HG03064 (cell line): ENCODE measurements around the gene CYB561D1.

Experiments used
- ATAC-seq: cut with Tn5 transposase; IDR thresholded peaks from one replicate; pipeline ENCODE4 v1.9.1; 2021; ENCODE audit warnings: low read depth; ENCODE audit not compliant: unreplicated experiment

Gene CYB561D1

GRCh38 chr1:109527846-109528695 is 34.2 kb downstream of the CYB561D1 start:
- no peak for ATAC-seq

- no peak for ATAC-seq
Observed at GRCh38 chr1:109528712-109529111, 34.8 kb downstream of the CYB561D1 start.

GRCh38 chr1:109529881-109530456 is 36.1 kb downstream of the CYB561D1 start:
- ATAC-seq, result no peak

DNA sequence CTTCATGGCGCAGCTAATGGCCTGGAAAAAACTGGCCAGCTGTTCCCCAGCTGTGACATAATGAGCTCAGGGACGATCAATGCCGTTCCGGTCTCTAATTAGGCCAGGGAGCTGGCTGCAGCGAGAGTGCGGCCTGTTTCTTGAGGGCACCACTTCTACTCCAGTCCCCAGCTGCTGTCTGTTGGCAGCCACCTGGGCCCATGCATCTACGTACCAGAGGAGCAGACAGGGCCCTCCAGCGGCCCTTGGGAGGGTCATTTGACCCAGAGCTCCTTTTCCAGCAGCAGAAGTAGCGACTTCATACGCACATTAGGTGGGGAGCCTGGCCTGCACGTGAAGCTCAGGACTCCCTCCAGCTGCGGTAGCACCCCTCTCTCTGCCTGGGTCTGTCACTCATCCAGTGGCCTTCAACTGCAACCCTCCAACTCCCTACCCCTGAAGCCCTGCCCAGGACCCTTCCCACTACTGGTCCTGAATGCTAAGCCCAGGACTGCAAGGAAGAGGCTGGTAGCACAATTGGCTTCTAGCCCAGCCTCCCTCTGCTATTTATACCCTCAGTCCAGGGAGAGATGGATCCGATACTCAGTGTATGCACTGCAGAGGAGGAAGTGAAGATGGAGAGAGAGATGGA is 36.7 kb downstream of the CYB561D1 start:
- ATAC-seq, result no peak

DNA sequence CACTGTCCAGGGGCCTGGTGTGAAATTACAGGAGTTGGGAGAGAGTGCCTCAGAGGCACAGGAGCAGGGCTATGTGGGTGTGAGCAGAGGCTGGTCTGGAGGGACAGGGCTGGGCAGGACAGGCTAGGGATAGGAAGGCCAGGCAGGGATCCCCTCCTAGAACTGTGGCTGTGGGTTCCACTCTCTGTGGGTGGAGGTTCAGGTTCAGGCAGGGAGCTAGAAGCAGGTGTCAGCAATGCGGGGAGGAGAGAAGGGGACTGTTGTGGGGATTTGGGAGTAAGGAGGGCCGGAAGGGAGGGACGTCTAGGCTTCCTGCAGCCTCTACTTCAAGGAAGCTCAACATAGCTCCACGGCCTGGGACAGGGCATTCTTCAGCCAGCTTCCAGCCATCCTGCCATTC is 37.5 kb downstream of the CYB561D1 start:
- no peak for ATAC-seq

DNA sequence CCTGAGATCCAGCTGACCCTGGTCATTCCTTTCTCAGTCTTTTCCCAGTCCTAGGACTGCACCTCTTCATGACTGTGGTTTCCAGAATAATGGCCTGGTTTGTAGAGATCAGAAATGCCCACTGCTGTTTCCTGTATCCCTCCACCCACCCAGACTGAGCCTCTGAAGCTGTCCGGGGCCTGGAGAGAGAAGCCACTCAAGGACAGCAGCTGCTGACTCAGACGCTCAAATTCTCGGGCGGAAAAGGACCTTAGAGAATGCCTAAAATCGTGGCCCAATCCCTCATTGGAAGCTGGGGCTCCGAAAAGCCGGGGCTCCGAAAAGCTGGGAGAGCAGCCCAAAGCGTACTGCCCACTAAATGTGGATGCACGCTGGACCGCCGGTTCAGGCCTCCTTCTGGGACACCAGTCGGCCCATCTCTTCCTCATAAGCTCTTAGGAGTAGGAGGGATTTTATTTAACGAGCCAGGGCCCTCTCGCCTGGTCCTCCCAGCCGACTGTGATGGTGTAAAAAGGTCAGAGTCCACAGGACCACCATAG is 38.0 kb downstream of the CYB561D1 start:
- no peak for ATAC-seq

- ATAC-seq, result no peak
Observed at GRCh38 chr1:109532365-109533136, 38.7 kb downstream of the CYB561D1 start.

GRCh38 chr1:109534307-109534858 is 40.5 kb downstream of the CYB561D1 start:
- ATAC-seq, result no peak

GRCh38 chr1:109535481-109535880 is 41.6 kb downstream of the CYB561D1 start:
- no peak for ATAC-seq

- ATAC-seq, result no peak
Observed at GRCh38 chr1:109535971-109536491, 42.1 kb downstream of the CYB561D1 start.

- no peak for ATAC-seq
Observed at GRCh38 chr1:109537450-109538178, 43.7 kb downstream of the CYB561D1 start.

- ATAC-seq, result no peak
Observed at GRCh38 chr1:109538827-109539555, 45.1 kb downstream of the CYB561D1 start.

- no peak for ATAC-seq
Observed at GRCh38 chr1:109539676-109540075, 45.8 kb downstream of the CYB561D1 start, which contains the start of gene GPR61. Gene GPR61, plus strand, starts transcription at chr1:109539872. Its CDS starts 3,151 bp downstream, at chr1:109543023.

DNA sequence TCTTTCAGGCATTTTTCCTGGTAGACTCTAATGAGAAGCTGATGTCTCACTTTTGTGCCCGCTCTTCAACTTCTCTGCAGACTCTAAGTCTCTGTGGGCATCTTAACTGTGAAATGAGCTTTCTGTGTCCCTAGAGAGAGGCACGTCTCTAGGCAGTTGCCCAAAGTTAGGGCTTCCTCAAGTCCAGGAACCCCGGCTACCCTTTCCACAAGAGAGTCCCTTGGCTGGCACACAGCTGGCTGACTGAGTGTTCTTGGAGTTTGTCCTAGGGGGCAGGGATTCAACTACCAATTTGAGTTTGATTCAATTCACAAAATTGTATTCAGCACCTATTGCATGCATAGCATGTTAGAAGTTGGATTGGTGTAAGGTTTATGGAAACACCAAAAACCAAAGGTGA is 47.2 kb downstream of the CYB561D1 start:
- no peak for ATAC-seq

DNA sequence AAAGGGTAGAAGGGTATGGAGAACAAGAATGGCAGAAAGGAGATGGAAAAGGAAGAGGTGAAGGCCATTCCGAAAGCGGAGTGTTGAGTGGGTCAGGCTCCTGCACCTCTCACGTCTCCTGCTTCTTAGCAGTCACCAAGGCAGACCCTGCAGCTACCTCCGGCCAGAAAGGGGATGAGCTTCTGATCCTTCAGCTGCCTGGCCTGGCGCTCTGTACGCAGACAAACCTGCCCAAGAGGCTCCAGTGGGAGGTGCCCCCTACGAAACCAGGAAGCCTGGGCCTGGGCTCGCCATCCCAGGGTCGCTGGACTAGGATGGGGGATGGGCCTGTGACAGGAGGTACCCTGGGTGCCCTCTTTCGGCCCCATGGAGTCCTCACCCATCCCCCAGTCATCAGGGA is 48.8 kb downstream of the CYB561D1 start:
- ATAC-seq, result no peak

- ATAC-seq, result no peak
Observed at GRCh38 chr1:109543283-109543987, 49.5 kb downstream of the CYB561D1 start.

DNA sequence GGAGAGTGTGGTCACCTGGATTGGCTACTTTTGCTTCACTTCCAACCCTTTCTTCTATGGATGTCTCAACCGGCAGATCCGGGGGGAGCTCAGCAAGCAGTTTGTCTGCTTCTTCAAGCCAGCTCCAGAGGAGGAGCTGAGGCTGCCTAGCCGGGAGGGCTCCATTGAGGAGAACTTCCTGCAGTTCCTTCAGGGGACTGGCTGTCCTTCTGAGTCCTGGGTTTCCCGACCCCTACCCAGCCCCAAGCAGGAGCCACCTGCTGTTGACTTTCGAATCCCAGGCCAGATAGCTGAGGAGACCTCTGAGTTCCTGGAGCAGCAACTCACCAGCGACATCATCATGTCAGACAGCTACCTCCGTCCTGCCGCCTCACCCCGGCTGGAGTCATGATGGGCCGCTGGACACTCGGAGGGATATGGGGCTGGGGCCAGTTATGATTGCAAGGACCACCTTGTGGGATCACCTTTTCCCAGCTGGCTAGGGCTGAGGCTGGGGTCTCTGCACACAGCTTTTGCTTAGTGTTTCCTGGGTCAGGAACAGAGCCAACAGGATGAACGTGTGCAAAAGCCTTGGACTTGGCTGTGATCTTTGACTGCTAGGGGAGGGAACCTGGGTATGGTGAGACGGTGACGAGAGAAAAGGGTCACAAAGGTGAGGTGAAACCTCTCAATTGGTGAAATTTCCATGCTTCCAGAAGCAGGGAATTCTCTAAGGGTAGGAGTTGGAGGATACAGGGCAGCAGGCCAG is 50.3 kb downstream of the CYB561D1 start:
- no peak for ATAC-seq
